Breast epithelium (tissue), 4 donors: ENCODE measurements around the gene ZNRF3. TPM values are rescaled to one million over a fixed set of nuclear protein-coding genes. Genes with fewer than 3 reads are reported as not detected.
A peak's percentile ranks its signal among the peaks of the same experiment; 100 is the strongest.

ENCODE experiments used
- DNase-seq, 2 donors: peaks; one replicate each; pipeline ENCODE4 v3.0.0-alpha.2; 2019; ENCODE audit warnings: low spot score in 2 of 2
- H3K27ac ChIP-seq, 2 donors: fragments of 200-600 bp; sonication (generic) in 1 of 2; one replicate each; pipeline ENCODE4 v1.5.1; 2016 to 2019; ENCODE audit warnings: mild to moderate bottlenecking in 1 of 2
- H3K27me3 ChIP-seq, 2 donors: fragments of 200-600 bp; sonication (generic) in 1 of 2; one replicate each; pipeline versions ENCODE4 v1.5.1 to v1.6.0; 2017 to 2019; ENCODE audit warnings: control low read depth in 1 of 2, mild to moderate bottlenecking in 1 of 2
- H3K36me3 ChIP-seq: fragments of 200-600 bp; one replicate; pipeline ENCODE4 v1.5.1; 2019
- H3K4me1 ChIP-seq, 2 donors: fragments of 200-600 bp; sonication (generic); one replicate each; pipeline ENCODE4 v1.5.1; 2016 to 2019; ENCODE audit warnings: control low read depth in 1 of 2
- H3K4me3 ChIP-seq, 3 donors: fragments of 200-600 bp; sonication (generic); 1 replicate in 2 of 3; 2 replicates in 1 of 3; pipeline ENCODE4 v1.5.1; 2016 to 2019; ENCODE audit warnings: mild to moderate bottlenecking in 3 of 3, moderate library complexity in 2 of 3
- H3K9me3 ChIP-seq, 2 donors: fragments of 200-600 bp; sonication (generic) in 1 of 2; one replicate each; pipeline ENCODE4 v1.5.1; 2016 to 2019; ENCODE audit warnings: control low read depth in 1 of 2
- POLR2A ChIP-seq: fragments of 450-650 bp; IDR thresholded peaks from one replicate; pipeline ENCODE4 v1.6.1; 2016; ENCODE audit warnings: antibody characterized with exemption, mild to moderate bottlenecking, moderate library complexity
- POLR2AphosphoS5 ChIP-seq, 3 donors: sonication (generic); formaldehyde crosslinking; IDR thresholded peaks; one replicate each; pipeline ENCODE4 v1.6.1; 2017; ENCODE audit warnings: antibody characterized with exemption in 3 of 3
- intact Hi-C: fragments of 100-400 bp; cut with DNase I; formaldehyde crosslinking; loops from one replicate; pipeline ENCODE4 v1.15.1; 2023; ENCODE audit warnings: low total_unique reads
- total RNA-seq, 3 donors: library from RNA; depleted of rRNA; stranded (reverse); fragments of >200 nt; gene quantifications; one replicate each; pipeline ENCODE4 v1.1.0, GENCODE V29; 2016
- TF ChIP-seq, protein P1 (sequence below), 3 donors: fragments of 450-650 bp; IDR thresholded peaks; one replicate each; pipeline ENCODE4 v1.5.1; 2016 to 2017; ENCODE audit warnings: antibody characterized with exemption in 3 of 3, mild to moderate bottlenecking in 3 of 3, moderate library complexity in 3 of 3

ZNRF3 gene
- total RNA-seq, 3 donors from 2014 or later = 6.9 to 7.9 (median 6.9) TPM

DNA sequence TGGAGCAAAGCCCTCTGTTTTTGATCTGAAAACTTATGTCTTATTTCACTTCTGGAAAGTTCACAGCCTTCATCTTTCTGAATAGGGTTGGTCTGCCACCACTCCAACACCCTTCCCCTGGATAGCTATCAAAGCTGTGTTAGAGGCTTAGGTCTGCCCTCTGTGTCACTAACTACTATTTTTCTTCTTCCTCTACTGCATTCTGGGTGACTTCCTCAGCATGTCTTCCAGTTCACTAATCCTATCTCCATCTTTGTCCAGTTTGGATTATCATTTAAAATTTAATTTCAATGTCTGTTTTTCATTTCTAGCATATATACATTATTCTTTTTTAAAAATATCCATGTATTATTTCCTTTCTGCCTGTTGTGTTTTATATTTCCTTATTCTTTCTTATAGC lies 84.6 kb downstream of the ZNRF3 start:
- H3K27ac ChIP-seq = no peak overlapping the region
- DNase-seq = no peak
- no peak overlapping the region for H3K4me3 ChIP-seq
- intact Hi-C loops = no loop called here
- TF ChIP-seq POLR2AphosphoS5 (IDR thresholded peaks at IDR 0.05) (no peak), POLR2A (no peak)
- H3K4me1 ChIP-seq = no peaks in the 10 kb centered on the region
- H3K27me3 ChIP-seq = no peaks in the 10 kb centered on the region
- no peaks in the 10 kb centered on the region for H3K9me3 ChIP-seq
- no peaks in the 10 kb centered on the region for H3K36me3 ChIP-seq

DNA sequence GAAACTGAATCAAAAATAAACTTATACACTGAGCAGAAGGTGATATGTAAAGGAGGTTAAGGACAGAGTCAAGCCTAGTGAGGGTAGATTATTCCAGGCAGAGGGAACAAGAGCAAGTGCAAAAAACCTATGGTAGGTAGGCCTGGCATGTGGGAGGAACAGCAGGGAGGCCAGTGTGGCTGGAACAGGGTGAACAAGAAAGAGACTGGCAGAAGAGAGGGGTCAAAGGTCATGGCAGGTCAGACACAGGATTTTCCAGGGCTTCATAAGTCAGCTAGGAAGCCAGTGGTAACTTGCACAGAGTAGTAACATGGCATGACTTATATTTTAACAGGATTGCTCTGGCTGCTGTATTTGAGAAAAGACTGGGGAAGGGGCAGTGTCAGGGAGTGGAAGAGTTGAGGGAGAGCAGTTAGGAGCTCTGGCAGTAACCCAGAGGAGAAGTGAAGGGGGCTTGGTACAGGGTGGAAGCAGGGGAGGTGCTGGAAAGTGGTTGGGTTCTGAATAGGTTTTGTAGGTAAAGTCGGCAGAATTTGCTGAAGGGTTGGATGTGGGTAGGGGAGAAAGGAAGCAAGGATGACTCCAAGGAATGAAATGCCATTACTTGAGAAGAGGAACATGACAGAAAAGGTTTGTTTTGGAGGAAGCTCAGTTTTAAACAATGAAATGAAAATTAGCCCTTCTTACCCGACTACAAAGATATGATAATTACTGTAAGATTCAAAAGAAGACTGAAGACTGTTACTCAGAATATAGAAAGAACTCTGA lies 86.2 kb downstream of the ZNRF3 start:
- H3K27ac ChIP-seq = no peak overlapping the region
- intact Hi-C loops = no loop called here
- H3K9me3 ChIP-seq = no peaks in the 10 kb centered on the region
- H3K4me1 ChIP-seq = no peaks in the 10 kb centered on the region
- no peak for DNase-seq
- H3K27me3 ChIP-seq = no peaks in the 10 kb centered on the region
- TF ChIP-seq POLR2AphosphoS5 (IDR thresholded peaks at IDR 0.05) (no peak), POLR2A (no peak)
- TF ChIP-seq, protein P1, sequence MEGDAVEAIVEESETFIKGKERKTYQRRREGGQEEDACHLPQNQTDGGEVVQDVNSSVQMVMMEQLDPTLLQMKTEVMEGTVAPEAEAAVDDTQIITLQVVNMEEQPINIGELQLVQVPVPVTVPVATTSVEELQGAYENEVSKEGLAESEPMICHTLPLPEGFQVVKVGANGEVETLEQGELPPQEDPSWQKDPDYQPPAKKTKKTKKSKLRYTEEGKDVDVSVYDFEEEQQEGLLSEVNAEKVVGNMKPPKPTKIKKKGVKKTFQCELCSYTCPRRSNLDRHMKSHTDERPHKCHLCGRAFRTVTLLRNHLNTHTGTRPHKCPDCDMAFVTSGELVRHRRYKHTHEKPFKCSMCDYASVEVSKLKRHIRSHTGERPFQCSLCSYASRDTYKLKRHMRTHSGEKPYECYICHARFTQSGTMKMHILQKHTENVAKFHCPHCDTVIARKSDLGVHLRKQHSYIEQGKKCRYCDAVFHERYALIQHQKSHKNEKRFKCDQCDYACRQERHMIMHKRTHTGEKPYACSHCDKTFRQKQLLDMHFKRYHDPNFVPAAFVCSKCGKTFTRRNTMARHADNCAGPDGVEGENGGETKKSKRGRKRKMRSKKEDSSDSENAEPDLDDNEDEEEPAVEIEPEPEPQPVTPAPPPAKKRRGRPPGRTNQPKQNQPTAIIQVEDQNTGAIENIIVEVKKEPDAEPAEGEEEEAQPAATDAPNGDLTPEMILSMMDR (IDR thresholded peaks at IDR 0.05) = no peak
- no peak overlapping the region for H3K4me3 ChIP-seq
- no peaks in the 10 kb centered on the region for H3K36me3 ChIP-seq

DNA sequence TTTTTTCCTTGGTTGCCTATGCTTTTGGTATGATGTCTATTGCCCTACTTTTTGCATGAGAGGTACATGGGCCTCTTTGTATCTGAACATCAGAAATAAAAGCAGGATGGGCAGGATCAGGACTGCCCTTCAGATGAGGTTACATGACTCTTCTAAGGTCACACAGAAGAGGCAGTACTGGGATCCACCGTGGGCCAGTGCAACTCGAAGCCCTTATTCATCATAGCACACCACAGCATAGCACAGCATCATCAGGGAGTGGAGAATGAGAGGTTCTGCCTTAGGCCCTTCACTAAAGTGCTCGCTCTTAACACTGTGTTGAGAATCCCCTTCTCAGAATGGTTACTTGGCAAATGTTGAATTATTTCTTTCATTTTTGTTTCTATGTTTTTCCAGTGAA lies 90.0 kb downstream of the ZNRF3 start:
- Histone ChIP-seq H3K4me1 (no peaks in the 10 kb centered on the region), H3K4me3 (no peak overlapping the region), H3K36me3 (no peaks in the 10 kb centered on the region), H3K27ac (no peak overlapping the region), H3K27me3 (no peaks in the 10 kb centered on the region), H3K9me3 (no peaks in the 10 kb centered on the region)
- no peak for DNase-seq
- intact Hi-C loops = no loop called here
- TF ChIP-seq POLR2A (no peak), POLR2AphosphoS5 (IDR thresholded peaks at IDR 0.05) (no peak)
- TF ChIP-seq, protein P1 (IDR thresholded peaks at IDR 0.05) = no peak

DNA sequence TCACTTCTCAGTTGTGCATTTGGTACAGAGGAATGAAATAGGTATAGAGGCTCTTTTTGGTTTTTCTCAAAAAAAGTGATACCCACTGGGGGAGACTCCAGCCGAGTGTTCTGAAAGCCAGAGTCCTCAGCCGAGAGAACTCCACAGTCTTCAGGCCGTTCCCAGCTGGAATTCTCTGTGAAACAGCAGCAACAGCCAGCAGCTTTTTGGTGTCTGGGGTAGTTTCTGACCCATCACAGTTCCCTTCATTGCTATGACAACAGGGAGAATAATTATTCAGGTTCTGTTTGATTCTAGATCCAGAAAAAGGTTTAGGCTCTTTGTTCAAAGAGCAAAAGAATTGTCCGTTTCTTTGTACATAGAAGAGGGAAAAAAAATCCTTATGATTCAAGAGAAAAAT lies 93.7 kb downstream of the ZNRF3 start:
- Histone ChIP-seq H3K27ac (peak overlapping the region in 1 of 2 donors; percentile 1), H3K27me3 (no peaks in the 10 kb centered on the region), H3K9me3 (no peaks in the 10 kb centered on the region), H3K4me1 (no peaks in the 10 kb centered on the region), H3K36me3 (no peaks in the 10 kb centered on the region), H3K4me3 (peak overlapping the region in 2 of 3 donors; percentile 16 to 34)
- no peak for DNase-seq
- TF ChIP-seq, protein P1 (IDR thresholded peaks at IDR 0.05) = no peak
- TF ChIP-seq POLR2A = no peak
- no peak for TF ChIP-seq POLR2AphosphoS5 (IDR thresholded peaks at IDR 0.05)
- intact Hi-C loops = no loop called here

DNA sequence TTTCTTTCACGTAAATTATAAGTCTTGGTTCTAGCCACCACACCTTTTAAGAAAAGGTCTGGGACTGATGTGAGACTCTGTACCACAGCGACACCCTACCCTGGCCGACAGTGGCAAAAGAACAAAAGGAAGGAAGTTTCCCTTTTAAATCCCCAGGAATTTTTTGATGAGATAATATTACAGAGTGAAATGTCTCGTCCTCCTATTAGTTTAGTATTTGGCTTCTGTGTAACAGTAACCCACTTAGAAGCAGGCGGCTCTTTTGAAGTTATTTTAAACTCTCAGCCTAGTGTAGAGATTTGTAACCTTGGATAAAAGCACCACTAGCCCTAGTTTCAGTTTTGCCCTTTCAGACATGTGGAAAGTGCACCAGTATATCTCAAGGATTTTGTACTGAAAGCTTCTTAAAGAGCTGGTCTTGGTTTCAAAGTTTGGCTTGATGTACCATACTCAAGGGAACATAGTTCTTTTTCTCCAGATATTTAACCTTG lies 94.2 kb downstream of the ZNRF3 start:
- Histone ChIP-seq H3K27ac (peak overlapping the region in 1 of 2 donors; percentile 1), H3K27me3 (no peaks in the 10 kb centered on the region), H3K9me3 (no peaks in the 10 kb centered on the region), H3K4me3 (peak overlapping the region; percentile 16 to 52 (median 34)), H3K4me1 (no peaks in the 10 kb centered on the region), H3K36me3 (no peaks in the 10 kb centered on the region)
- intact Hi-C loops = no loop called here
- no peak for DNase-seq
- TF ChIP-seq, protein P1 (IDR thresholded peaks at IDR 0.05) = no peak
- TF ChIP-seq POLR2AphosphoS5 (IDR thresholded peaks at IDR 0.05) = no peak
- TF ChIP-seq POLR2A = no peak
